Osteoblast (primary cell): ENCODE data around the gene ZNF221. TPM values are rescaled to one million over a fixed set of nuclear protein-coding genes. Genes with fewer than 3 reads are reported as not detected.

Experiments
- DNase-seq: peaks from one replicate; pipeline ENCODE4 v3.0.0; 2011; ENCODE audit warnings: low spot score, mixed read lengths; ENCODE audit not compliant: insufficient read length; ENCODE audit errors: missing footprints
- H2AFZ ChIP-seq: 2 replicates; pipeline ENCODE4 v1.6.0; 2011; ENCODE audit warnings: mild to moderate bottlenecking, low read length
- H3K27ac ChIP-seq: 2 replicates; pipeline ENCODE4 v1.5.1; 2011; ENCODE audit warnings: mild to moderate bottlenecking, low read depth, low read length, moderate library complexity
- H3K27me3 ChIP-seq: 2 replicates; pipeline ENCODE4 v1.6.0; 2012; ENCODE audit warnings: mild to moderate bottlenecking, control low read depth, inconsistent platforms, low read length, moderate library complexity; ENCODE audit not compliant: insufficient read depth
- H3K36me3 ChIP-seq: 2 replicates; pipeline ENCODE4 v1.5.1; 2011; ENCODE audit warnings: mild to moderate bottlenecking, low read length, control low read depth, moderate library complexity; ENCODE audit not compliant: insufficient read depth
- H3K4me1 ChIP-seq: 2 replicates; pipeline ENCODE4 v1.5.1; 2011; ENCODE audit warnings: mild to moderate bottlenecking, low read length, control low read depth, moderate library complexity; ENCODE audit not compliant: insufficient read depth
- H3K4me2 ChIP-seq: 2 replicates; pipeline ENCODE4 v1.6.0; 2011; ENCODE audit warnings: mild to moderate bottlenecking, low read length; ENCODE audit not compliant: insufficient read depth
- H3K4me3 ChIP-seq: fragments of 200-600 bp; sonication (generic); 3 replicates; pipeline ENCODE4 v1.5.1; 2012; ENCODE audit warnings: mild to moderate bottlenecking, low read length, inconsistent platforms; ENCODE audit not compliant: insufficient read depth
- H3K79me2 ChIP-seq: 2 replicates; pipeline ENCODE4 v1.6.0; 2012; ENCODE audit warnings: mild to moderate bottlenecking, low read length, control low read depth, inconsistent platforms; ENCODE audit not compliant: insufficient read depth
- H3K9me3 ChIP-seq: 2 replicates; pipeline ENCODE4 v1.5.1; 2011; ENCODE audit warnings: low read depth, low read length, control low read depth
- H4K20me1 ChIP-seq: 2 replicates; pipeline ENCODE4 v1.6.0; 2012; ENCODE audit warnings: mild to moderate bottlenecking, low read length, control low read depth; ENCODE audit not compliant: insufficient read depth
- total RNA-seq: library from RNA; depleted of rRNA; stranded (reverse); fragments of >200 nt; gene quantifications from 2 replicates; pipeline ENCODE4 v1.2.3, GENCODE V29; 2012
- TF ChIP-seq, protein P1 (sequence below): IDR thresholded peaks from 2 replicates; pipeline ENCODE4 v1.5.1; 2011; ENCODE audit warnings: mild to moderate bottlenecking, low read depth, low read length, moderate library complexity; ENCODE audit errors: extremely low read depth

Gene ZNF221
- total RNA-seq, 1 donor, result 9.0 TPM

DNA sequence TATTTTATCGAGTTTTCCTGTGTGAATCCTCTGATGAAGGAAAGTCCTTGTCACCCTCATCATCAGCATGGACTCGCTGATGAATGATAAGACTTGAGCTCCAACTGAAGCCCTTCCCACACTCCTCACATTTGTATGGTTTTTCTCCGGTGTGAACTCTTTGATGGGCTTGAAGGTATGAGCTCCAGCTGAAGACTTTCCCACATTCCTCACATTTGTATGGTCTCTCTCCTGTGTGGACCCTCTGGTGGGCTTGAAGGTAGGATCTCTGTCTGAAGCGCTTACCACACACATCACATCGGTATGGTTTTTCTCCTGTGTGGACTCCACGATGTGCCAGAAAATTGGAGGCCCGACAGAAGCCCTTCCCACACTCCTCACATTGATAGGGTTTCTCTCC lies 37.6 kb upstream of the ZNF221 start:
- Histone ChIP-seq H3K36me3 (peaks cover 54% of the 10 kb centered on the region), H3K4me3 (no peak overlapping the region), H3K4me1 (no peaks in the 10 kb centered on the region), H3K27me3 (no peaks in the 10 kb centered on the region), H3K9me3 (peaks cover 36% of the 10 kb centered on the region), H2AFZ (no peak overlapping the region), H4K20me1 (no peaks in the 10 kb centered on the region), H3K4me2 (no peak overlapping the region), H3K27ac (no peak overlapping the region), H3K79me2 (no peaks in the 10 kb centered on the region)
- no peak for DNase-seq
- TF ChIP-seq, protein P1, sequence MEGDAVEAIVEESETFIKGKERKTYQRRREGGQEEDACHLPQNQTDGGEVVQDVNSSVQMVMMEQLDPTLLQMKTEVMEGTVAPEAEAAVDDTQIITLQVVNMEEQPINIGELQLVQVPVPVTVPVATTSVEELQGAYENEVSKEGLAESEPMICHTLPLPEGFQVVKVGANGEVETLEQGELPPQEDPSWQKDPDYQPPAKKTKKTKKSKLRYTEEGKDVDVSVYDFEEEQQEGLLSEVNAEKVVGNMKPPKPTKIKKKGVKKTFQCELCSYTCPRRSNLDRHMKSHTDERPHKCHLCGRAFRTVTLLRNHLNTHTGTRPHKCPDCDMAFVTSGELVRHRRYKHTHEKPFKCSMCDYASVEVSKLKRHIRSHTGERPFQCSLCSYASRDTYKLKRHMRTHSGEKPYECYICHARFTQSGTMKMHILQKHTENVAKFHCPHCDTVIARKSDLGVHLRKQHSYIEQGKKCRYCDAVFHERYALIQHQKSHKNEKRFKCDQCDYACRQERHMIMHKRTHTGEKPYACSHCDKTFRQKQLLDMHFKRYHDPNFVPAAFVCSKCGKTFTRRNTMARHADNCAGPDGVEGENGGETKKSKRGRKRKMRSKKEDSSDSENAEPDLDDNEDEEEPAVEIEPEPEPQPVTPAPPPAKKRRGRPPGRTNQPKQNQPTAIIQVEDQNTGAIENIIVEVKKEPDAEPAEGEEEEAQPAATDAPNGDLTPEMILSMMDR, result no peak

DNA sequence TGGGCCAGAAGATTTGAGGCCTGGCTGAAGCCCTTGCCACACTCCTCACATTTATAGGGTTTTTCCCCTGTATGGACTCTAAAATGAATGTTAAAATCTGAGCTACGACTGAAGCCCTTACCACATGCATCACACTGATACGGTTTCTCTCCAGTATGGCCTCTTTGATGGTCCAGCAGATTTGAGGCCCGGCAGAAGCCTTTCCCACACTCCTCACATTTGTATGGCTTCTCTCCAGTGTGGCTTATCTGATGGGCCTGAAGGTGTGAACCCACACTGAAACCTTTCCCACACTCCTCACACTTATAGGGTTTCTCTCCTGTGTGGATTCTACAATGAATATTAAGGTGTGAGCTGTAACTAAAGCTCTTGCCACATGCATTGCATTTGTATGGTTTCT lies 37.0 kb upstream of the ZNF221 start:
- Histone ChIP-seq H4K20me1 (no peaks in the 10 kb centered on the region), H3K79me2 (no peaks in the 10 kb centered on the region), H3K27me3 (no peaks in the 10 kb centered on the region), H2AFZ (no peak overlapping the region), H3K27ac (no peak overlapping the region), H3K4me3 (no peak overlapping the region), H3K36me3 (peaks cover 61% of the 10 kb centered on the region), H3K4me1 (no peaks in the 10 kb centered on the region), H3K4me2 (no peak overlapping the region), H3K9me3 (peaks cover 36% of the 10 kb centered on the region)
- TF ChIP-seq, protein P1, result no peak
- DNase-seq, result no peak

DNA sequence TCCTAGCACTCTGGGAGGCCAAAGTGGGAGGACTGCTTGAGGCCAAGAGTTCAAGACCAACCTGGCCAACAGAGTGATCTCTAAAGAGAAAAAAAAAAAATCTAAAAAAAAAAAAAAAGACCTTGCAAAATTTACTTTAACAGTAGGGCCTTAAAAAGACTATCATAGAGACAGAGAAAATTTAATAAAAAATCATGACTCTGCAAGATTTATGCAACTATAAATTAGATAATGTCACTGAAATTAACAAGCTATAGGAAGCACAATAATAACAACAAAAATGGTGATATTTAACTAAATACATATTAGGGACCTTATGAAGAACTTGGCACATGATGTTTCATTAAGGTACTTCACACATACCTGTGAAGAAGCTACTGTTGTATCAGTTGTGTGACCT lies 27.2 kb upstream of the ZNF221 start:
- no peak for DNase-seq
- TF ChIP-seq, protein P1, result no peak
- Histone ChIP-seq H3K9me3 (no peaks in the 10 kb centered on the region), H3K79me2 (no peaks in the 10 kb centered on the region), H3K27ac (no peak overlapping the region), H3K4me2 (no peak overlapping the region), H3K36me3 (peaks cover 67% of the 10 kb centered on the region), H3K4me1 (no peaks in the 10 kb centered on the region), H3K4me3 (no peak overlapping the region), H3K27me3 (no peaks in the 10 kb centered on the region), H2AFZ (no peak overlapping the region), H4K20me1 (no peaks in the 10 kb centered on the region)

DNA sequence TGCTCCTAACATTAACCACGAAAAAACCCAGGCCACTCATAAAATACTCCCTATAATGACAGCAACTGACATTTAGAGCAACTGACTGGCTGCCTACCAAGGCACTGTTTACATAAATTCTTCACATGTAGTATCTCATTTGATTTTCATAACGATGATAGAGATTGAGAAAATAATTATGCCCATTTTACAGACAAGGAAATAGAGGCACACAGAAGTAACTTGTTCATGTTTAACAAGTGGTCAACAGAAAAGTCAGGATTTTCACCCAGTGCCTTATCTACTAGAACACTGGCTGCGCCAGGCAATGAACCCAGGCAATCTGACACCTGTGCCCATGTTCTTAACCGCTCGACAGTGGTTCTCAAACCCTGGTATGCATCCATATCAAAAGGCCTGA lies 22.2 kb upstream of the ZNF221 start:
- Histone ChIP-seq H3K9me3 (no peaks in the 10 kb centered on the region), H3K79me2 (peaks cover 9% of the 10 kb centered on the region), H3K4me2 (no peak overlapping the region), H3K27me3 (no peaks in the 10 kb centered on the region), H3K36me3 (peaks cover 69% of the 10 kb centered on the region), H3K4me1 (peaks cover 1% of the 10 kb centered on the region), H2AFZ (no peak overlapping the region), H3K27ac (no peak overlapping the region), H3K4me3 (no peak overlapping the region), H4K20me1 (no peaks in the 10 kb centered on the region)
- DNase-seq, result no peak
- TF ChIP-seq, protein P1, result no peak
